Kidney capillary endothelial cell (primary cell): ENCODE data around the gene STEAP2.

Experiments
- DNase-seq: peaks from one replicate; pipeline ENCODE4 v3.0.0-alpha.2; 2018; ENCODE audit warnings: low spot score

STEAP2 gene

GRCh38 chr7:90192876-90193750, 18.4 kb upstream of the STEAP2 start:
- no peak for DNase-seq

- no peak for DNase-seq
Observed at GRCh38 chr7:90194911-90195809, 16.4 kb upstream of the STEAP2 start.

- DNase-seq: no peak
Observed at GRCh38 chr7:90201500-90202195, 9.9 kb upstream of the STEAP2 start.

GRCh38 chr7:90207956-90208355, 3.6 kb upstream of the STEAP2 start:
- DNase-seq: no peak

GRCh38 chr7:90209776-90210175, 1.8 kb upstream of the STEAP2 start:
- DNase-seq: no peak

- no peak for DNase-seq
Observed at GRCh38 chr7:90210475-90210874, 1.1 kb upstream of the STEAP2 start.

- DNase-seq: no peak
Observed at GRCh38 chr7:90210981-90211380, 559 bp upstream of the STEAP2 start.

GRCh38 chr7:90212149-90212495, 582 bp downstream of the STEAP2 start:
- no peak for DNase-seq

GRCh38 chr7:90213521-90213920, 2.0 kb downstream of the STEAP2 start:
- no peak for DNase-seq

- no peak for DNase-seq
Observed at GRCh38 chr7:90216080-90216674, 4.6 kb downstream of the STEAP2 start.

- DNase-seq: no peak
Observed at GRCh38 chr7:90216771-90217170, 5.2 kb downstream of the STEAP2 start.

GRCh38 chr7:90222390-90222789, 10.8 kb downstream of the STEAP2 start:
- no peak for DNase-seq

GRCh38 chr7:90222811-90223725, 11.5 kb downstream of the STEAP2 start:
- DNase-seq: no peak

GRCh38 chr7:90224195-90224594, 12.7 kb downstream of the STEAP2 start:
- no peak for DNase-seq

- DNase-seq: no peak
Observed at GRCh38 chr7:90225181-90225580, 13.6 kb downstream of the STEAP2 start.

GRCh38 chr7:90225601-90226000, 14.1 kb downstream of the STEAP2 start:
- no peak for DNase-seq

GRCh38 chr7:90227259-90227658, 15.7 kb downstream of the STEAP2 start:
- no peak for DNase-seq

GRCh38 chr7:90229682-90230081, 18.1 kb downstream of the STEAP2 start:
- no peak for DNase-seq

- DNase-seq: no peak
Observed at GRCh38 chr7:90230834-90231233, 19.3 kb downstream of the STEAP2 start.

GRCh38 chr7:90231304-90231703, 19.8 kb downstream of the STEAP2 start:
- DNase-seq: no peak

- DNase-seq: no peak
Observed at GRCh38 chr7:90232430-90232829, 20.9 kb downstream of the STEAP2 start.
